ENCODE data around the gene NDUFAF7. TPM values are rescaled to one million over a fixed set of nuclear protein-coding genes. Genes with fewer than 3 reads are reported as not detected.

The NDUFAF7 gene
- total and polyA plus RNA-seq, 10 donors = 11.4 to 27.2 (median 20.2) TPM

GRCh38 chr2:37281916-37282315, 50.5 kb downstream of the NDUFAF7 start:
- no peak for DNase-seq
- WGBS, 5 donors = 81 to 96% (median 90%) methylated on average over 1 of the region's 1 CpG
- no peaks in the 10 kb centered on the region for H3K9me3 ChIP-seq
- H3K27ac ChIP-seq = no peak overlapping the region
- TF ChIP-seq POLR2AphosphoS5 (IDR thresholded peaks at IDR 0.05) = no peak
- TF ChIP-seq, protein P1, sequence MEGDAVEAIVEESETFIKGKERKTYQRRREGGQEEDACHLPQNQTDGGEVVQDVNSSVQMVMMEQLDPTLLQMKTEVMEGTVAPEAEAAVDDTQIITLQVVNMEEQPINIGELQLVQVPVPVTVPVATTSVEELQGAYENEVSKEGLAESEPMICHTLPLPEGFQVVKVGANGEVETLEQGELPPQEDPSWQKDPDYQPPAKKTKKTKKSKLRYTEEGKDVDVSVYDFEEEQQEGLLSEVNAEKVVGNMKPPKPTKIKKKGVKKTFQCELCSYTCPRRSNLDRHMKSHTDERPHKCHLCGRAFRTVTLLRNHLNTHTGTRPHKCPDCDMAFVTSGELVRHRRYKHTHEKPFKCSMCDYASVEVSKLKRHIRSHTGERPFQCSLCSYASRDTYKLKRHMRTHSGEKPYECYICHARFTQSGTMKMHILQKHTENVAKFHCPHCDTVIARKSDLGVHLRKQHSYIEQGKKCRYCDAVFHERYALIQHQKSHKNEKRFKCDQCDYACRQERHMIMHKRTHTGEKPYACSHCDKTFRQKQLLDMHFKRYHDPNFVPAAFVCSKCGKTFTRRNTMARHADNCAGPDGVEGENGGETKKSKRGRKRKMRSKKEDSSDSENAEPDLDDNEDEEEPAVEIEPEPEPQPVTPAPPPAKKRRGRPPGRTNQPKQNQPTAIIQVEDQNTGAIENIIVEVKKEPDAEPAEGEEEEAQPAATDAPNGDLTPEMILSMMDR (IDR thresholded peaks at IDR 0.05 in 8 of 11, conservative IDR thresholded peaks at IDR 0.05 in 3 of 11) = no peak
- no peak for TF ChIP-seq POLR2A (IDR thresholded peaks at IDR 0.05)
- intact Hi-C loops (cut with DNase I; ENCODE audit: low total_unique reads) = no loop called here
- H3K36me3 ChIP-seq = peaks cover 0 to 96% (median 51%) of the 10 kb centered on the region in 6 donors
- H3K27me3 ChIP-seq (replicated peaks in 1 of 7) = no peaks in the 10 kb centered on the region
- no peak overlapping the region for H3K4me3 ChIP-seq
- no peaks in the 10 kb centered on the region for H3K4me1 ChIP-seq

DNA sequence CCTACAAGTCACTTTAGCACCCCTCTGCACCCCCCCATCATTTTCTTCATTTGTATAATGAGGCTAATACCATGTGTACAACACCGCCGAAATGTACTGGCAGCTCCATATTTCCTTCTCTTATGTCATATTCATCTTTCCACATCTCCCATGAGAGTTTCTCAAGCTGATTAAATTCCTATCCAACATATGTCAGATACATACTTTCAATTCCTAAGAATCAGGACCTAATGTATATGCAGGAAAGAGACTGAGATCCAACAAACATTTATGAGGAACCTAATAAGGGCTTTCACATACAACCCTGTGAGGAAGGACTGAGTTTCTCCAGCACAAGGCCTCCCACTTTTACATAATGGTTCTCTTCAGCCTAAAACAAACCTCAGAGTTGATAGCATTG, 51.3 kb downstream of the NDUFAF7 start:
- H3K4me3 ChIP-seq = no peak overlapping the region
- no peak overlapping the region for H3K27ac ChIP-seq
- WGBS, 5 donors = 92 to 99% (median 93%) methylated on average over 2 of the region's 2 CpGs
- TF ChIP-seq, protein P1 (IDR thresholded peaks at IDR 0.05 in 8 of 11, conservative IDR thresholded peaks at IDR 0.05 in 3 of 11) = no peak
- TF ChIP-seq POLR2AphosphoS5 (IDR thresholded peaks at IDR 0.05) (no peak), POLR2A (IDR thresholded peaks at IDR 0.05) (no peak)
- peaks cover 0 to 96% (median 51%) of the 10 kb centered on the region in 6 donors for H3K36me3 ChIP-seq
- intact Hi-C loops (cut with DNase I; ENCODE audit: low total_unique reads) = no loop called here
- DNase-seq = no peak
- peaks cover 0 to 6% (median 0%) of the 10 kb centered on the region in 6 donors for H3K4me1 ChIP-seq
- H3K27me3 ChIP-seq (replicated peaks in 1 of 7) = no peaks in the 10 kb centered on the region
- H3K9me3 ChIP-seq = no peaks in the 10 kb centered on the region

GRCh38 chr2:37283207-37283606, 51.7 kb downstream of the NDUFAF7 start:
- H3K9me3 ChIP-seq = no peaks in the 10 kb centered on the region
- H3K4me3 ChIP-seq = no peak overlapping the region
- no peak for DNase-seq
- no peak overlapping the region for H3K27ac ChIP-seq
- peaks cover 0 to 11% (median 0%) of the 10 kb centered on the region in 6 donors for H3K4me1 ChIP-seq
- TF ChIP-seq, protein P1 (IDR thresholded peaks at IDR 0.05 in 8 of 11, conservative IDR thresholded peaks at IDR 0.05 in 3 of 11) = no peak
- TF ChIP-seq POLR2A (IDR thresholded peaks at IDR 0.05) = no peak
- no peak for TF ChIP-seq POLR2AphosphoS5 (IDR thresholded peaks at IDR 0.05)
- H3K36me3 ChIP-seq = peaks cover 0 to 96% (median 53%) of the 10 kb centered on the region in 6 donors
- intact Hi-C loops (cut with DNase I; ENCODE audit: low total_unique reads) = no loop called here
- WGBS, 5 donors = 80 to 100% (median 97%) methylated on average over 2 of the region's 2 CpGs
- H3K27me3 ChIP-seq (replicated peaks in 1 of 7) = no peaks in the 10 kb centered on the region

DNA sequence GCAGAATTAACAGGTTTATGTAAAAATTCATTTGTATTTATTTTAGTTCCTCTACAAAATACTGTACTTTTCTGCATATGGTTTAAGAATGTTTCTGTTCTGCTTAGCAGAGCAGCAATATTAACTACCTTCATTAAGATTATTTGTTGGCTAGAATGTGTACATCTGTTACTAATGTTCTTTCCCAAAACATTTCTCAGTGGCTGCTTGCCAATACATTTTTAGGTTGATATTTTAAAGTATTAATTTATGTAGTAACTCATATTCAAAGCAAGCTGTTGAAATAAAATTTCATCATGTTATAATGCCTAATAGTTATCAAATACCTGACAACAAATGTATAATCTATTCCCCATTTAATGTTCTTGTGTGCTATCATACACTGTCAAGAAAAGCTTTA, 52.9 kb downstream of the NDUFAF7 start:
- DNase-seq = no peak

More for the DNA sequence above, 52.9 kb downstream of the NDUFAF7 start:
- Histone ChIP-seq H3K9me3 (no peaks in the 10 kb centered on the region), H3K4me1 (peaks cover 0 to 13% (median 0%) of the 10 kb centered on the region in 6 donors), H3K27ac (no peak overlapping the region), H3K36me3 (peaks cover 0 to 96% (median 59%) of the 10 kb centered on the region in 6 donors), H3K27me3 (replicated peaks in 1 of 7) (no peaks in the 10 kb centered on the region), H3K4me3 (no peak overlapping the region)
- no peak for TF ChIP-seq POLR2AphosphoS5 (IDR thresholded peaks at IDR 0.05)
- no peak for TF ChIP-seq POLR2A (IDR thresholded peaks at IDR 0.05)
- TF ChIP-seq, protein P1 (IDR thresholded peaks at IDR 0.05 in 8 of 11, conservative IDR thresholded peaks at IDR 0.05 in 3 of 11) = no peak
- intact Hi-C loops (cut with DNase I; ENCODE audit: low total_unique reads) = no loop called here

Data from spleen (tissue), 11 donors.